Sigmoid colon (tissue), 7 donors: Measurements from ENCODE around the gene SLN. TPM values are rescaled to one million over a fixed set of nuclear protein-coding genes. Genes with fewer than 3 reads are reported as not detected.

Source experiments
- DNase-seq: peaks from one replicate; pipeline ENCODE4 v3.0.0-alpha.2; 2019
- H3K27ac ChIP-seq, 4 donors: fragments of 200-600 bp; sonication (generic); one replicate each; pipeline ENCODE4 v1.5.1; 2016 to 2019; ENCODE audit warnings: mild to moderate bottlenecking in 1 of 4
- H3K27me3 ChIP-seq, 3 donors: fragments of 200-600 bp; sonication (generic); one replicate each; pipeline ENCODE4 v1.5.1; 2019; ENCODE audit warnings: mild to moderate bottlenecking in 1 of 3
- H3K36me3 ChIP-seq, 4 donors: fragments of 200-600 bp; sonication (generic); one replicate each; pipeline ENCODE4 v1.5.1; 2016 to 2019
- H3K4me1 ChIP-seq, 4 donors: fragments of 200-600 bp; sonication (generic); one replicate each; pipeline ENCODE4 v1.5.1; 2017 to 2019
- H3K4me3 ChIP-seq, 4 donors: fragments of 200-600 bp; sonication (generic); one replicate each; pipeline ENCODE4 v1.5.1; 2017 to 2019; ENCODE audit warnings: mild to moderate bottlenecking in 2 of 4, moderate library complexity in 1 of 4
- H3K9me3 ChIP-seq, 4 donors: fragments of 200-600 bp in 3 of 4; sonication (generic) in 3 of 4; one replicate each; pipeline versions ENCODE4 v1.5.1 to v1.6.1; 2013 to 2019
- CTCF ChIP-seq, 4 experiments: fragments of 450-650 bp in 3 of 4; fragments of 200-600 bp in 1 of 4; IDR thresholded peaks; one replicate each; pipeline ENCODE4 v1.5.1; 2016 to 2019; ENCODE audit warnings: antibody characterized with exemption in 4 of 4, mild to moderate bottlenecking in 3 of 4, moderate library complexity in 2 of 4
- EP300 ChIP-seq, 4 donors: sonication (generic); formaldehyde crosslinking; IDR thresholded peaks; one replicate each; pipeline ENCODE4 v1.6.1; 2017; ENCODE audit warnings: antibody characterized with exemption in 4 of 4
- POLR2A ChIP-seq, 2 donors: fragments of 450-650 bp; IDR thresholded peaks; one replicate each; pipeline ENCODE4 v1.6.1; 2016; ENCODE audit warnings: antibody characterized with exemption in 2 of 2, mild to moderate bottlenecking in 2 of 2, moderate library complexity in 2 of 2
- POLR2AphosphoS5 ChIP-seq, 4 donors: sonication (generic); formaldehyde crosslinking; IDR thresholded peaks; one replicate each; pipeline ENCODE4 v1.6.1; 2017; ENCODE audit warnings: antibody characterized with exemption in 4 of 4
- WGBS, 2 donors: extraction: QIAGEN DNeasy Blood & Tissue Kit; methylation state at CpG; one replicate each; pipeline ENCODE4 v1.1.7; 2013; 5-methylcytosine and 5-hydroxymethylcytosine counted together
- intact Hi-C: fragments of 100-400 bp; cut with DNase I; formaldehyde crosslinking; loops from one replicate; pipeline ENCODE4 v1.15.1; 2023
- polyA plus RNA-seq, 3 donors: library from polyadenylated mRNA; stranded (reverse); fragments of 200-250 nt; gene quantifications; one replicate each; pipeline ENCODE4 v1.2.3, GENCODE V29; 2013
- total RNA-seq, 4 donors: library from RNA; depleted of rRNA; stranded (reverse); fragments of >200 nt; gene quantifications; one replicate each; pipeline ENCODE4 v1.1.0, GENCODE V29; 2016
- donor health status: healthy with polysubstance abuse.
- donor health status: Bipolar disorder and iron deficiency.
- donor health status: healthy.

SLN gene
- total and polyA plus RNA-seq, 7 donors: not detected

- H3K4me3 ChIP-seq: no peak overlapping the region
- 75 to 76% methylated on average over 1 of the region's 1 CpG for WGBS, 2 donors
- H3K9me3 ChIP-seq: no peaks in the 10 kb centered on the region
- H3K36me3 ChIP-seq: no peaks in the 10 kb centered on the region
- no peak for DNase-seq
- no peak for TF ChIP-seq EP300 (IDR thresholded peaks at IDR 0.05)
- no peak for TF ChIP-seq POLR2AphosphoS5 (IDR thresholded peaks at IDR 0.05)
- TF ChIP-seq POLR2A (IDR thresholded peaks at IDR 0.05): no peak
- TF ChIP-seq CTCF (IDR thresholded peaks at IDR 0.05): no peak
- no peaks in the 10 kb centered on the region for H3K27me3 ChIP-seq
- intact Hi-C loops: no loop called here
- no peaks in the 10 kb centered on the region for H3K4me1 ChIP-seq
- no peak overlapping the region for H3K27ac ChIP-seq
These were observed 1.6 kb downstream of the SLN start for GRCh38 chr11:107710301-107710700.

- Histone ChIP-seq H3K27me3 (no peaks in the 10 kb centered on the region), H3K9me3 (no peaks in the 10 kb centered on the region), H3K4me1 (no peaks in the 10 kb centered on the region), H3K4me3 (no peak overlapping the region), H3K27ac (no peak overlapping the region), H3K36me3 (no peaks in the 10 kb centered on the region)
- no peak for TF ChIP-seq POLR2AphosphoS5 (IDR thresholded peaks at IDR 0.05)
- TF ChIP-seq CTCF (IDR thresholded peaks at IDR 0.05): no peak
- no peak for TF ChIP-seq EP300 (IDR thresholded peaks at IDR 0.05)
- no peak for TF ChIP-seq POLR2A (IDR thresholded peaks at IDR 0.05)
- 80 to 86% methylated on average over 3 of the region's 3 CpGs for WGBS, 2 donors
- DNase-seq: no peak
- intact Hi-C loops: no loop called here
These were observed 3.1 kb downstream of the SLN start for GRCh38 chr11:107708792-107709191.

- no peak for DNase-seq
- TF ChIP-seq POLR2AphosphoS5 (IDR thresholded peaks at IDR 0.05) (no peak), CTCF (IDR thresholded peaks at IDR 0.05) (no peak), EP300 (IDR thresholded peaks at IDR 0.05) (no peak), POLR2A (IDR thresholded peaks at IDR 0.05) (no peak)
- Histone ChIP-seq H3K4me3 (no peak overlapping the region), H3K27me3 (no peaks in the 10 kb centered on the region), H3K4me1 (no peaks in the 10 kb centered on the region), H3K9me3 (no peaks in the 10 kb centered on the region), H3K27ac (no peak overlapping the region), H3K36me3 (no peaks in the 10 kb centered on the region)
- WGBS, 2 donors: 49 to 58% methylated on average over 4 of the region's 4 CpGs
- intact Hi-C loops: no loop called here
These were observed 4.0 kb downstream of the SLN start for GRCh38 chr11:107707807-107708206.

DNA sequence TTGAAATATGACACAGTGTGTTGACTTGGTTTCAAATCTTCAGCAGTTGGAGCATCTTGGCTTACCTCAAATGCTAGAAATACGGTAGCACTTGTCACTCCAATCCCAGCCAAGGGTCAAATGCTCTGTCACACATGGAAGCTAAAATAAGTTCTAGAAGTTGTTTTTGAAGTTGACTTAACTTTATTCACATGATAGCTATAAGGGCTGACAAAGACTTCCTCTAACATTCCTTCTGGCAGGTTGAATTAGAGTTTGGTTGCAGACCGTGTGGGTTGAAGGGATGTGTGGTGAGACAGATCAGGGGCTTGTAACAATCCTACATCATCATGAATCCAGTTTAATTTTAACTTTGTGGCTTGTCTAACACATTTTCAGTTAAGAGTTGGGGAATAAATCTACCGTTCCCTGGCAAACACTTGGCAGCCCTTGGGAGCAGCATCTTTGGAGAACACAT lies 4.6 kb downstream of the SLN start:
- 73 to 81% methylated on average over 3 of the region's 3 CpGs for WGBS, 2 donors
- H3K4me1 ChIP-seq: no peaks in the 10 kb centered on the region
- intact Hi-C loops: no loop called here
- TF ChIP-seq POLR2AphosphoS5 (IDR thresholded peaks at IDR 0.05): no peak
- no peak for TF ChIP-seq EP300 (IDR thresholded peaks at IDR 0.05)
- TF ChIP-seq POLR2A (IDR thresholded peaks at IDR 0.05): no peak
- TF ChIP-seq CTCF (IDR thresholded peaks at IDR 0.05): no peak
- H3K27ac ChIP-seq: no peak overlapping the region
- no peaks in the 10 kb centered on the region for H3K27me3 ChIP-seq
- H3K9me3 ChIP-seq: no peaks in the 10 kb centered on the region
- H3K36me3 ChIP-seq: no peaks in the 10 kb centered on the region
- DNase-seq: no peak
- no peak overlapping the region for H3K4me3 ChIP-seq

- H3K27me3 ChIP-seq: no peaks in the 10 kb centered on the region
- 45 to 58% methylated on average over 2 of the region's 2 CpGs for WGBS, 2 donors
- TF ChIP-seq CTCF (IDR thresholded peaks at IDR 0.05) (no peak), POLR2A (IDR thresholded peaks at IDR 0.05) (no peak), POLR2AphosphoS5 (IDR thresholded peaks at IDR 0.05) (no peak), EP300 (IDR thresholded peaks at IDR 0.05) (no peak)
- intact Hi-C loops: no loop called here
- no peak overlapping the region for H3K4me3 ChIP-seq
- no peaks in the 10 kb centered on the region for H3K4me1 ChIP-seq
- no peaks in the 10 kb centered on the region for H3K9me3 ChIP-seq
- H3K27ac ChIP-seq: no peak overlapping the region
- DNase-seq: no peak
- H3K36me3 ChIP-seq: no peaks in the 10 kb centered on the region
These were observed 5.3 kb downstream of the SLN start for GRCh38 chr11:107706531-107706930.
